Measurements from ENCODE around the gene TBC1D22B.
A peak's percentile ranks its signal among the peaks of the same experiment; 100 is the strongest.

Gene TBC1D22B

DNA sequence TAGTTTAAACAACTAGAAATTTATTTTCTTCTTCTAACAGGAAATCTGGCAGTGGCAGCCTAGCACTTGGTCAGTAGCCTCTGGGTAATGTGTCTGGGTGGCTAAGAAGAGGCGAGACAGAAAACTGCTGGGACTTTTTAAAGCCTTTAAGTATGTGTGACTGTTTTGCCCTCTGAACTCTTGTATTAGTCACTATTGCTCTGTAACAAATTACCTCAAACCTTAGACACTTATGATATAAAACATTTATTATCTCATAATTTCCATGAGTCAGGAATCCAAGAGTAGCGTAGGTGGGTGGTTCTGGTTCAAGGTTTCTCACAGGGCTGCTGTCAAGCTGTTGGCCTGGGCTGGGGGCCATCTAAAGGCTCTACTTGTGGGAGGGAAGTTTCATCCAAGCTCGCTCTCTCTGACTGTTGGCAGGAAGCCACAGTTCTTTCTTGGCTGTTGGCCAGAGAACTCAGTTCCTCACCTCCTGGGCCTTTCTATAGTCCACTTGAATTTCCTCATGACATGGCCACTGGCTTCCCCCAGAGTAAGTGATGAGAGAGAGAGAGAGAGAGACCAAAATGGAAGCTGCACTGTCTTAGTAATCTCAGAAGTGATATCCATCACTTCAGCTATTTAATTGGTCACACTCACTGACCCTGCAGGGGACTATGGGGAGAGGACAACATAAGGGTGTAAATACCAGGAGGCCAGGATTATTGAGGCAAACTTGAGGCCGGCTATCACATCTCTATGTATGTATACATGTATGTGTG lies 17.4 kb upstream of the TBC1D22B start:
- TF ChIP-seq, protein P1, sequence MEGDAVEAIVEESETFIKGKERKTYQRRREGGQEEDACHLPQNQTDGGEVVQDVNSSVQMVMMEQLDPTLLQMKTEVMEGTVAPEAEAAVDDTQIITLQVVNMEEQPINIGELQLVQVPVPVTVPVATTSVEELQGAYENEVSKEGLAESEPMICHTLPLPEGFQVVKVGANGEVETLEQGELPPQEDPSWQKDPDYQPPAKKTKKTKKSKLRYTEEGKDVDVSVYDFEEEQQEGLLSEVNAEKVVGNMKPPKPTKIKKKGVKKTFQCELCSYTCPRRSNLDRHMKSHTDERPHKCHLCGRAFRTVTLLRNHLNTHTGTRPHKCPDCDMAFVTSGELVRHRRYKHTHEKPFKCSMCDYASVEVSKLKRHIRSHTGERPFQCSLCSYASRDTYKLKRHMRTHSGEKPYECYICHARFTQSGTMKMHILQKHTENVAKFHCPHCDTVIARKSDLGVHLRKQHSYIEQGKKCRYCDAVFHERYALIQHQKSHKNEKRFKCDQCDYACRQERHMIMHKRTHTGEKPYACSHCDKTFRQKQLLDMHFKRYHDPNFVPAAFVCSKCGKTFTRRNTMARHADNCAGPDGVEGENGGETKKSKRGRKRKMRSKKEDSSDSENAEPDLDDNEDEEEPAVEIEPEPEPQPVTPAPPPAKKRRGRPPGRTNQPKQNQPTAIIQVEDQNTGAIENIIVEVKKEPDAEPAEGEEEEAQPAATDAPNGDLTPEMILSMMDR (IDR thresholded peaks at IDR 0.05; ENCODE audit: insufficient read depth, low read depth, low read length, missing control alignments) = no peak
- peak; percentile 82 for DNase-seq (ENCODE audit: low read depth)
- no peak overlapping the region for H3K4me3 ChIP-seq (ENCODE audit: low read depth, low read length)

DNA sequence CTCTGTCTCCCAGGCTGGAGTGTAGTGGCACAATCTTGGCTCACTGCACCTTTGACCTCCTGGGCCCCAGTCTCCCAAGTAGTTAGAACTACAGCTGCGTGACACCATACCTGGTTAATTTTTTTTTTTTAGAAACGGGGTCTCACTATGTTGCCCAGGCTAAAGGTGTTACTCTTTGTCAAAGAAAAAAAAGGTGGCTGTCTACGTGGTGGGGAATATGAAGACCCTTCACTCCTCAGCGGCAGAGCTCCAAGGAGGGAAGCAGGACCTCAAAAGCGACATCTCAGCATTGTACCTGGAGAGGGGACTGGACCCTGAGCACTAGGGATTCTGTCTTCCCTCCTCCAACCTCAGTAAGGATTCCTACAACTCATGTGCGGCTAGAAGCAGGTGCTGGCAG lies 16.4 kb upstream of the TBC1D22B start:
- no peak overlapping the region for H3K4me3 ChIP-seq (ENCODE audit: low read depth, low read length)
- TF ChIP-seq, protein P1 (IDR thresholded peaks at IDR 0.05; ENCODE audit: insufficient read depth, low read depth, low read length, missing control alignments) = no peak
- no peak for DNase-seq (ENCODE audit: low read depth)

DNA sequence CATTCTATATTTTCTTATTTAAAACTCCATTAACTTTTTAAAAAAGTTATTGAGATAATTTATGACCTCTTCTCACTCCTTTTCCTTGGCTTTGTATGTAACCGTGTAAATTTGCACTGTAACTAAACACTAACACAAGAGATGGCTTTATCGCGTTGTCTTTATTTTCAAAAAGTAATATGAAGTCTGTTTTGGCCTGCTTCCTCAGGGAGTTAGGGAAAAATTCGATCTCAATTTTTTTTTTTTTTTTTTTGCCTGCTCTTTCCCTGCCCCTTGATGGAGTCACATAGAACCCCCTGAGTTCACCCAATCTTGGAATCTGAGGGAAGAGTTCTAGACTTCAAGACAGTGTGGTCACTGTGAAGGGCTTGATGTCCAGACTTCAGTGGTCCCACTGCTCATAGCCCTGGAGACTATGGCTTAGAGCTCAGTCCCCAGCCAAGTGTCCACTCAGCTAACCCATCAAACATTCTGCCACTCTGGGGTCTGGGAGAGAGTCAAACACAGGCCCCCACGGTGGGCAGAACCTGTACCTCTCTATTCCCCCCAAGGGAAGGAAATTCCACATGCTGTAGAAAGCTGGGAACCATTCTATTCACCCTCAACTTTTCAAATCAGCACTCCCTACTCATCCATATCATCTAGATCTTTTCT lies 15.7 kb upstream of the TBC1D22B start:
- TF ChIP-seq, protein P1 (IDR thresholded peaks at IDR 0.05; ENCODE audit: insufficient read depth, low read depth, low read length, missing control alignments) = no peak
- DNase-seq (ENCODE audit: low read depth) = no peak
- H3K4me3 ChIP-seq (ENCODE audit: low read depth, low read length) = no peak overlapping the region

DNA sequence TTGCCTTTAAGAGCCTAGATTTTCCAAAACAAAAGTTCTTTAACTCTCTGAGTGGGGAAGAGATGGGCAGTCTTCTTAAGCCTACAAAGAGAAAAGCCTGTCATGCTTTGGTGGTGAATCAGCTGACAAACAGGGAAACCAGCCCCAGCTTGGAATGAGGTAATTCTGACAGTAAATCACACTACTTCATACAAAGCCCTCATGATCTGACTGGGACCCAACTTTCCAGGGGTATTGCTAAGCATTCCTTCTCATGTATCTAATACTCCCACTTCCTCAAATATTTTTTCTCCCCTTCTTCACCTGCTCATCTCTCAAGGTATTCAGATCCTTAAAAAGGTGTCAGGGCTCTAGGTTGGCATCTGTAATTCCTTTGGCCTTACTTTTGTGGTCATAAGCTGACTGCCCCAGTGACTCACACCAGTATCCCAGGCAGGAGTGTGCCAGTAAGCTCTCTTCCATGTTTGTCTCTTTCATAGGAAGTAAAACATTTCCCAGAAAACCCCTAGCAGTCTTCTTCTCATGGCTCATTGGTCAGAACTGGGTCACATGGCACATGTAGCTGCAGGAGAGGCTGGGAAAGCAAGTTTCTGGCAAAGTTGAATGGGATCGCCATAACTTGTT lies 15.0 kb upstream of the TBC1D22B start:
- peak; percentile 10 for DNase-seq (ENCODE audit: low read depth)
- no peak overlapping the region for H3K4me3 ChIP-seq (ENCODE audit: low read depth, low read length)
- TF ChIP-seq, protein P1 (IDR thresholded peaks at IDR 0.05; ENCODE audit: insufficient read depth, low read depth, low read length, missing control alignments) = no peak

DNA sequence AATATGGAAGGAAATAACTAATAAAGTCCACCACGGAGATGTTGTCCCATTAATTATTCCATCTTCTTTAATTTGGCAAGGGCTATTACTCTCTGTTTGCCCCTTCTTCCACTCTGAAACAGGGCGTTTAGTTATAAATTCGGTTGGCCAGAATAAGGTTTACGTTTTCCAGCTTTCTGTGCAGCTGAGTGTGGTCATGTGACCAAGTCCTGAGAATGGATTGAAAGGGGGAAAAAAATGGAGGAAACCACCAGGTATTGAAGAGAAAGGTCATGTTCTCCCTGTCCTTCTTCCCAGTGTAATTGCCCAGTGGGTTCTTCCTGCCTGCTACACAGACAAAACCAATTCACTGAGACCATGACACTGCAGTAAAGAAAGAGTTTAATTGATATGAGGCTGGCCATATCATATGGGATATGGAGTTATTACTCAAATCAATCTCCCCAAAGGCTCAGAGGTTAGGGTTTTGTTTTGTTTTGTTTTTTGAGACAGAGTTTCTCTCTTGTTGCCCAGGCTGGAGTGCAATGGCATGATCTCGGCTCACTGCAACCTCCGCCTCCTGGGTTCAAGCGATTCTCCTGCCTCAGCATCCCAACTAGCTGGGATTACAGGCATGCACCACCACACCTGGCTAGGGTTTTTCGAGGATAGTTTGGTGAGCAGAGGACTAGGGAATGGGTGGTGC lies 14.3 kb upstream of the TBC1D22B start:
- TF ChIP-seq, protein P1 (IDR thresholded peaks at IDR 0.05; ENCODE audit: insufficient read depth, low read depth, low read length, missing control alignments) = no peak
- DNase-seq (ENCODE audit: low read depth) = no peak
- H3K4me3 ChIP-seq (ENCODE audit: low read depth, low read length) = no peak overlapping the region

DNA sequence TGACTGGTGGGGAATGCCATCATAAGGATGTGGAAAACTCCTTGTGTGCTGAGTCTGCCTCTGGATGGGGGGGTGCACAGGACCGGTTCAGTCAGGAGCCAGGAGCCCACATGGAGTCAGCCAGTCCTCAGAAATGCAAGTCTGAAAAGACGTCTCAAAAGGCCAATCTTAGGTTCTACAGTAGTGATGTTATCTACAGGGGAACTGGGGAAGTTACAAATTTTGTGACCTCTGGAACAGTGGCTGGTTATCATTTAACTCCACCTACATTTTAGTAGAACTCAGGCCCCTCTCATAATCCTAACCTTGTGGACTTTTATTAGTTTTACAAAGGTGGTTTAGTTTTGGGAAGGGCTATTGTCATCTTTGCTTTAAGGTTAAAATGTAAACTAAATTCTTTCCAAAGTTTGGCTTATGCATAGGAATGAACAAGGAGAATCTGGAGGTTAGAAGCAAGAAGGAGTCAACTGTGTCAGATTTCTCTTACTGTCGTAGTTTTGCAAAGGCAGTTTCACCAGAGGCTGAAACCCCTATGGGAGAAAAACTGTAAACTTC lies 13.7 kb upstream of the TBC1D22B start:
- no peak overlapping the region for H3K4me3 ChIP-seq (ENCODE audit: low read depth, low read length)
- TF ChIP-seq, protein P1 (IDR thresholded peaks at IDR 0.05; ENCODE audit: insufficient read depth, low read depth, low read length, missing control alignments) = no peak
- no peak for DNase-seq (ENCODE audit: low read depth)

All from GM12865 (cell line).